PFSK-1 (cell line): ENCODE measurements around the gene TP53I13.

Source experiments
- FOXP2 ChIP-seq: optimal IDR thresholded peaks from 2 replicates; pipeline ENCODE3; 2011; ENCODE audit warnings: borderline replicate concordance, control low read depth, inconsistent platforms; ENCODE audit not compliant: insufficient read depth; ENCODE audit errors: extremely low read length, extremely low read depth
- POLR2AphosphoS5 ChIP-seq: IDR thresholded peaks from 2 replicates; pipeline ENCODE4 v1.6.1; 2012; ENCODE audit warnings: low read depth, mild to moderate bottlenecking, control low read depth, low read length, moderate library complexity
- SIN3A ChIP-seq: IDR thresholded peaks from 2 replicates; pipeline ENCODE4 v1.6.1; 2012; ENCODE audit warnings: mild to moderate bottlenecking, low read length, moderate library complexity, borderline replicate concordance; ENCODE audit not compliant: insufficient read depth
- TAF1 ChIP-seq: IDR thresholded peaks from 2 replicates; pipeline ENCODE4 v1.6.1; 2012; ENCODE audit warnings: low read length, control low read depth, borderline replicate concordance; ENCODE audit not compliant: insufficient read depth
- TF ChIP-seq, protein P1 (sequence below), 2 experiments: IDR thresholded peaks; 2 replicates each; pipeline versions ENCODE4 v1.6.1 to v1.8.0; 2011 to 2012; ENCODE audit warnings: low read depth in 2 of 2, low read length in 2 of 2, control low read depth in 1 of 2, inconsistent platforms in 1 of 2, mild to moderate bottlenecking in 1 of 2, moderate library complexity in 1 of 2; ENCODE audit not compliant: insufficient read depth in 1 of 2

DNA sequence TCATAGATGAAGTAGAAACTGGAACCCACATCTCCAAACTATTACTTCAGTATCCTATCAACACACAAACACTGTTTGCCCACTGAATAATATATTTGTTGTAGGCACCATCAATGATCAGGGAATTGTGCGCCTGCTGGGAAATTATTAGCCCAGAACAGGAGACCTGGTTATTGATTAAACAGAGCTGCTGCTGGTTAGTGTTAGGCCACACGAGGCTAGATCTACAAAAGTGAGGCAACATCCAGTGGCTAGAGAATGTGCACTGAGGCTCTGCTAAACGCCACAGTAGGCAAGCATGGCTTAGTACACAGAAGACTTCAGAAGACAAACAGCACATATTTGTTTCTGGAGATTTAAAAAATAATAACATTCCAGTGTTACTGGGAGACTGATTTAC lies 12.7 kb upstream of the TP53I13 start:
- TF ChIP-seq SIN3A, result no peak
- TF ChIP-seq TAF1, result no peak
- TF ChIP-seq, protein P1, sequence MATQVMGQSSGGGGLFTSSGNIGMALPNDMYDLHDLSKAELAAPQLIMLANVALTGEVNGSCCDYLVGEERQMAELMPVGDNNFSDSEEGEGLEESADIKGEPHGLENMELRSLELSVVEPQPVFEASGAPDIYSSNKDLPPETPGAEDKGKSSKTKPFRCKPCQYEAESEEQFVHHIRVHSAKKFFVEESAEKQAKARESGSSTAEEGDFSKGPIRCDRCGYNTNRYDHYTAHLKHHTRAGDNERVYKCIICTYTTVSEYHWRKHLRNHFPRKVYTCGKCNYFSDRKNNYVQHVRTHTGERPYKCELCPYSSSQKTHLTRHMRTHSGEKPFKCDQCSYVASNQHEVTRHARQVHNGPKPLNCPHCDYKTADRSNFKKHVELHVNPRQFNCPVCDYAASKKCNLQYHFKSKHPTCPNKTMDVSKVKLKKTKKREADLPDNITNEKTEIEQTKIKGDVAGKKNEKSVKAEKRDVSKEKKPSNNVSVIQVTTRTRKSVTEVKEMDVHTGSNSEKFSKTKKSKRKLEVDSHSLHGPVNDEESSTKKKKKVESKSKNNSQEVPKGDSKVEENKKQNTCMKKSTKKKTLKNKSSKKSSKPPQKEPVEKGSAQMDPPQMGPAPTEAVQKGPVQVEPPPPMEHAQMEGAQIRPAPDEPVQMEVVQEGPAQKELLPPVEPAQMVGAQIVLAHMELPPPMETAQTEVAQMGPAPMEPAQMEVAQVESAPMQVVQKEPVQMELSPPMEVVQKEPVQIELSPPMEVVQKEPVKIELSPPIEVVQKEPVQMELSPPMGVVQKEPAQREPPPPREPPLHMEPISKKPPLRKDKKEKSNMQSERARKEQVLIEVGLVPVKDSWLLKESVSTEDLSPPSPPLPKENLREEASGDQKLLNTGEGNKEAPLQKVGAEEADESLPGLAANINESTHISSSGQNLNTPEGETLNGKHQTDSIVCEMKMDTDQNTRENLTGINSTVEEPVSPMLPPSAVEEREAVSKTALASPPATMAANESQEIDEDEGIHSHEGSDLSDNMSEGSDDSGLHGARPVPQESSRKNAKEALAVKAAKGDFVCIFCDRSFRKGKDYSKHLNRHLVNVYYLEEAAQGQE (IDR thresholded peaks at IDR 0.05; ENCODE audit: insufficient read depth in 1 of 2, low read depth in 2 of 2, low read length in 2 of 2), result no peak
- no peak for TF ChIP-seq POLR2AphosphoS5
- no peak for TF ChIP-seq FOXP2
